Parathyroid adenoma (tissue), 2 donors: ENCODE data around the gene RNF183.
A peak's percentile ranks its signal among the peaks of the same experiment; 100 is the strongest.

Experiments used
- H2AFZ ChIP-seq: fragments of 300-600 bp; sonication (generic); one replicate; pipeline ENCODE4 v1.7.0; 2017; ENCODE audit warnings: antibody characterized with exemption, mild to moderate bottlenecking
- H3K27ac ChIP-seq: fragments of 300-600 bp; sonication (generic); one replicate; pipeline ENCODE4 v1.7.0; 2017
- H3K27me3 ChIP-seq: fragments of 300-600 bp; sonication (generic); one replicate; pipeline ENCODE4 v1.7.0; 2017; ENCODE audit warnings: low read length; ENCODE audit not compliant: control insufficient read depth, insufficient read depth
- H3K36me3 ChIP-seq: fragments of 300-600 bp; sonication (generic); one replicate; pipeline ENCODE4 v1.7.0; 2017; ENCODE audit warnings: low read length; ENCODE audit not compliant: control insufficient read depth, insufficient read depth
- H3K4me1 ChIP-seq: fragments of 300-600 bp; sonication (generic); one replicate; pipeline ENCODE4 v1.7.0; 2017; ENCODE audit warnings: control low read depth
- H3K4me2 ChIP-seq: fragments of 300-600 bp; sonication (generic); one replicate; pipeline ENCODE4 v1.7.0; 2017; ENCODE audit warnings: low read length
- H3K4me3 ChIP-seq: fragments of 300-600 bp; sonication (generic); one replicate; pipeline ENCODE4 v1.7.0; 2017; ENCODE audit warnings: low read depth, low read length
- H3K79me2 ChIP-seq: fragments of 300-600 bp; sonication (generic); one replicate; pipeline ENCODE4 v1.7.0; 2017; ENCODE audit warnings: control low read depth
- H3K9ac ChIP-seq: fragments of 300-600 bp; sonication (generic); one replicate; pipeline ENCODE4 v1.7.0; 2017; ENCODE audit warnings: mild to moderate bottlenecking
- H3K9me3 ChIP-seq: fragments of 300-600 bp; sonication (generic); one replicate; pipeline ENCODE4 v1.7.0; 2017; ENCODE audit warnings: low read length; ENCODE audit not compliant: control insufficient read depth
- TF ChIP-seq, protein P1 (sequence below): fragments of 300-600 bp; sonication (generic); IDR thresholded peaks from one replicate; pipeline ENCODE4 v1.7.0; 2017; ENCODE audit warnings: antibody characterized with exemption, mild to moderate bottlenecking
- donor health status: primary hyperparathyroidism.

RNF183 gene

GRCh38 chr9:113302792-113303418 lies at the start of gene RNF183:
TSS of gene RNF183 (minus strand) at chr9:113303376. CDS start at chr9:113298184, 5,192 bp downstream.
- no peak within 1 kb of the TSS for H3K9ac ChIP-seq
- no peaks in the 10 kb centered on the region for H3K79me2 ChIP-seq
- H3K36me3 ChIP-seq = no peaks in the 10 kb centered on the region
- H3K4me3 ChIP-seq = no peak within 1 kb of the TSS
- no peaks in the 10 kb centered on the region for H3K4me1 ChIP-seq
- no peak within 1 kb of the TSS for H3K27ac ChIP-seq
- H3K9me3 ChIP-seq = no peaks in the 10 kb centered on the region
- no peak within 1 kb of the TSS for H3K4me2 ChIP-seq
- TF ChIP-seq, protein P1, sequence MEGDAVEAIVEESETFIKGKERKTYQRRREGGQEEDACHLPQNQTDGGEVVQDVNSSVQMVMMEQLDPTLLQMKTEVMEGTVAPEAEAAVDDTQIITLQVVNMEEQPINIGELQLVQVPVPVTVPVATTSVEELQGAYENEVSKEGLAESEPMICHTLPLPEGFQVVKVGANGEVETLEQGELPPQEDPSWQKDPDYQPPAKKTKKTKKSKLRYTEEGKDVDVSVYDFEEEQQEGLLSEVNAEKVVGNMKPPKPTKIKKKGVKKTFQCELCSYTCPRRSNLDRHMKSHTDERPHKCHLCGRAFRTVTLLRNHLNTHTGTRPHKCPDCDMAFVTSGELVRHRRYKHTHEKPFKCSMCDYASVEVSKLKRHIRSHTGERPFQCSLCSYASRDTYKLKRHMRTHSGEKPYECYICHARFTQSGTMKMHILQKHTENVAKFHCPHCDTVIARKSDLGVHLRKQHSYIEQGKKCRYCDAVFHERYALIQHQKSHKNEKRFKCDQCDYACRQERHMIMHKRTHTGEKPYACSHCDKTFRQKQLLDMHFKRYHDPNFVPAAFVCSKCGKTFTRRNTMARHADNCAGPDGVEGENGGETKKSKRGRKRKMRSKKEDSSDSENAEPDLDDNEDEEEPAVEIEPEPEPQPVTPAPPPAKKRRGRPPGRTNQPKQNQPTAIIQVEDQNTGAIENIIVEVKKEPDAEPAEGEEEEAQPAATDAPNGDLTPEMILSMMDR = no peak
- H2AFZ ChIP-seq = no peak within 1 kb of the TSS
- H3K27me3 ChIP-seq = no peaks in the 10 kb centered on the region

DNA sequence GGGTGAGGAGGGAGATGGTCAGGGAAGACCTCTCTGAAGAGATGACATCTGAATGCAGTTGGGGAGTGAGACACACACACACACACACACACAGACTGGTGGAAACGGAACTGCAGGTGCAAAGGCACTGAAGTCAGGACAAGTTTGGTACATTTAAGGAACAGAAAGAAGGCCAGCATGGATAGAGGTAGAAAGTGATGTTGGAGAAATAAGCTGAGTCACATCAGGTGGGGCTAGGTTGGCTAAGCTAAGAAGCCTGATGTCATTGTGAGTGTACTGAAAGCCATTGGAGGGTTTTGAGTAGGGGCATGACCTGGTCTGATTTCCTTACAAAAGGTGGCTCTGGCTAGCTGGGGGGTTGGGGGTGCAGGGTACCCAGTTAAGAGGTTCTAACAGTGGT lies 49.2 kb upstream of the RNF183 start:
- peaks cover 14% of the 10 kb centered on the region for H3K79me2 ChIP-seq
- peak overlapping the region; percentile 28 for H3K4me2 ChIP-seq
- no peaks in the 10 kb centered on the region for H3K27me3 ChIP-seq
- no peak overlapping the region for H3K9ac ChIP-seq
- peak overlapping the region; percentile 32 for H3K4me3 ChIP-seq
- H2AFZ ChIP-seq = no peak overlapping the region
- peak overlapping the region; percentile 42 for H3K27ac ChIP-seq
- no peaks in the 10 kb centered on the region for H3K9me3 ChIP-seq
- TF ChIP-seq, protein P1 = no peak
- H3K4me1 ChIP-seq = peaks cover 16% of the 10 kb centered on the region
- no peaks in the 10 kb centered on the region for H3K36me3 ChIP-seq

- Histone ChIP-seq H3K79me2 (peaks cover 14% of the 10 kb centered on the region), H2AFZ (no peak overlapping the region), H3K36me3 (no peaks in the 10 kb centered on the region), H3K9me3 (no peaks in the 10 kb centered on the region), H3K27me3 (no peaks in the 10 kb centered on the region), H3K4me2 (peak overlapping the region; percentile 28), H3K4me3 (peak overlapping the region; percentile 32), H3K27ac (peak overlapping the region; percentile 42), H3K9ac (no peak overlapping the region), H3K4me1 (peaks cover 17% of the 10 kb centered on the region)
- TF ChIP-seq, protein P1 = no peak
Observed at GRCh38 chr9:113352006-113352405, 48.8 kb upstream of the RNF183 start.

DNA sequence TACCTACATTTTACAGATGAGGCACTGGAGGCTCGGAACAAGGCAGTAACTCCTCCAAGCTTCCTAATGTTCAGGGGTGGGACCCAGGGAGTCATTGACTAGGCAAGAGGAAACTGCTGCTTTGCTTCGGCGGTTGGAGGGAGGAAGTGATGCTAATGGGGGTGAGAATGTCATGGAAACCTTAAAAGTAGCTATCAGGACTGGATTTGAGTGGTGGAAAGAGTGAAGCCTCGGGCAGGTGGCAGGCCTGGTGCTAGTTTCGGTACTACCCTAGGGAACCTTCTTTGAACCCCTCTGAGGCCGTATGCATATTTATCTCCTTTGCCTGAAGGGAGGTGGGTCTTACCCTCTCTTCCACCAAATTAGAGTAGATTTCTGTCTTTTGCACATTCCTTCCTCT lies 47.8 kb upstream of the RNF183 start:
- Histone ChIP-seq H2AFZ (no peak overlapping the region), H3K4me3 (peak overlapping the region; percentile 89), H3K27ac (peak overlapping the region; percentile 85)

More for the DNA sequence above, 47.8 kb upstream of the RNF183 start:
- Histone ChIP-seq H3K9ac (no peak overlapping the region), H3K4me1 (peaks cover 20% of the 10 kb centered on the region), H3K4me2 (peak overlapping the region; percentile 85), H3K79me2 (peaks cover 14% of the 10 kb centered on the region), H3K9me3 (no peaks in the 10 kb centered on the region), H3K27me3 (no peaks in the 10 kb centered on the region), H3K36me3 (no peaks in the 10 kb centered on the region)
- TF ChIP-seq, protein P1 = no peak
